Measurements from ENCODE around the gene IMMP2L.

Gene IMMP2L

GRCh38 chr7:110918949-110919548 lies 643.2 kb downstream of the IMMP2L start:
- FAIRE-seq (peak; percentile 66), DNase-seq (ENCODE audit: insufficient read length, low spot score) (peak; percentile 1)

GRCh38 chr7:110914263-110914662 lies 648.0 kb downstream of the IMMP2L start:
- FAIRE-seq (no peak), DNase-seq (ENCODE audit: insufficient read length, low spot score) (no peak)

- DNase-seq (ENCODE audit: insufficient read length, low spot score), result no peak
- FAIRE-seq, result no peak
These were observed 650.7 kb downstream of the IMMP2L start for GRCh38 chr7:110911632-110912031.

GRCh38 chr7:110909117-110909516 lies 653.2 kb downstream of the IMMP2L start:
- no peak for DNase-seq (ENCODE audit: insufficient read length, low spot score)
- no peak for FAIRE-seq

- DNase-seq (ENCODE audit: insufficient read length, low spot score) (no peak), FAIRE-seq (no peak)
These were observed 656.3 kb downstream of the IMMP2L start for GRCh38 chr7:110905773-110906566.

- no peak for FAIRE-seq
- no peak for DNase-seq (ENCODE audit: insufficient read length, low spot score)
These were observed 663.8 kb downstream of the IMMP2L start for GRCh38 chr7:110898516-110898915.

GRCh38 chr7:110897538-110897937 lies 664.8 kb downstream of the IMMP2L start:
- FAIRE-seq, result no peak

GRCh38 chr7:110894111-110894510 lies 668.2 kb downstream of the IMMP2L start:
- no peak for DNase-seq (ENCODE audit: insufficient read length, low spot score)
- no peak for FAIRE-seq

More at GRCh38 chr7:110897538-110897937, 664.8 kb downstream of the IMMP2L start:
- no peak for DNase-seq (ENCODE audit: insufficient read length, low spot score)

GRCh38 chr7:110891197-110891596 lies 671.1 kb downstream of the IMMP2L start:
- DNase-seq (ENCODE audit: insufficient read length, low spot score), result no peak

GRCh38 chr7:110890101-110890500 lies 672.2 kb downstream of the IMMP2L start:
- FAIRE-seq (no peak), DNase-seq (ENCODE audit: insufficient read length, low spot score) (no peak)

More at GRCh38 chr7:110891197-110891596, 671.1 kb downstream of the IMMP2L start:
- no peak for FAIRE-seq

GRCh38 chr7:110889335-110889734 lies 673.0 kb downstream of the IMMP2L start:
- no peak for DNase-seq (ENCODE audit: insufficient read length, low spot score)
- FAIRE-seq, result no peak

GRCh38 chr7:110888641-110889040 lies 673.7 kb downstream of the IMMP2L start:
- no peak for FAIRE-seq
- DNase-seq (ENCODE audit: insufficient read length, low spot score), result no peak

GRCh38 chr7:110885474-110885873 lies 676.8 kb downstream of the IMMP2L start:
- no peak for FAIRE-seq
- no peak for DNase-seq (ENCODE audit: insufficient read length, low spot score)

- DNase-seq (ENCODE audit: insufficient read length, low spot score) (no peak), FAIRE-seq (no peak)
These were observed 680.6 kb downstream of the IMMP2L start for GRCh38 chr7:110881721-110882120.

- DNase-seq (ENCODE audit: insufficient read length, low spot score), result no peak
- no peak for FAIRE-seq
These were observed 681.3 kb downstream of the IMMP2L start for GRCh38 chr7:110880971-110881370.

GRCh38 chr7:110877016-110877415 lies 685.3 kb downstream of the IMMP2L start:
- FAIRE-seq (no peak), DNase-seq (ENCODE audit: insufficient read length, low spot score) (no peak)

GRCh38 chr7:110875346-110875745 lies 686.9 kb downstream of the IMMP2L start:
- FAIRE-seq (no peak), DNase-seq (ENCODE audit: insufficient read length, low spot score) (no peak)

- no peak for FAIRE-seq
- DNase-seq (ENCODE audit: insufficient read length, low spot score), result no peak
These were observed 690.4 kb downstream of the IMMP2L start for GRCh38 chr7:110871856-110872255.

- FAIRE-seq, result no peak
- no peak for DNase-seq (ENCODE audit: insufficient read length, low spot score)
These were observed 691.4 kb downstream of the IMMP2L start for GRCh38 chr7:110870926-110871325.

GRCh38 chr7:110868458-110868857 lies 693.8 kb downstream of the IMMP2L start:
- FAIRE-seq (no peak), DNase-seq (ENCODE audit: insufficient read length, low spot score) (no peak)

- DNase-seq (ENCODE audit: insufficient read length, low spot score) (no peak), FAIRE-seq (no peak)
These were observed 694.5 kb downstream of the IMMP2L start for GRCh38 chr7:110867771-110868170.

- DNase-seq (ENCODE audit: insufficient read length, low spot score) (no peak), FAIRE-seq (no peak)
These were observed 699.0 kb downstream of the IMMP2L start for GRCh38 chr7:110863258-110863657.
